ENCODE results near the gene ZBTB11.

Gene ZBTB11

GRCh38 chr3:101687142-101687931, 10.4 kb upstream of the ZBTB11 start:
- H3K9me2 ChIP-seq (ENCODE audit: low read depth, low read length), result no peaks in the 10 kb centered on the region
- H3K36me3 ChIP-seq (ENCODE audit: insufficient read depth, low read length), result peaks cover 39% of the 10 kb centered on the region
- no peaks in the 10 kb centered on the region for H3K27me3 ChIP-seq (ENCODE audit: insufficient read depth, low read length)
- H3K79me2 ChIP-seq (ENCODE audit: insufficient read depth, low read length), result peaks cover 33% of the 10 kb centered on the region
- H3K4me2 ChIP-seq (ENCODE audit: low read length), result peak overlapping the region; percentile 68
- no peak overlapping the region for H2AFZ ChIP-seq (ENCODE audit: low read length)
- peaks cover 3% of the 10 kb centered on the region; the same call in 1 of the 2 replicates for H3F3A ChIP-seq (ENCODE audit: insufficient read depth, low read length)
- peak overlapping the region; percentile 93 for H3K4me3 ChIP-seq (ENCODE audit: low read depth, low read length, poor library complexity, severe bottlenecking)
- H3K9ac ChIP-seq (ENCODE audit: low read length), result peak overlapping the region; percentile 97
- H3K27ac ChIP-seq (ENCODE audit: low read depth, low read length, poor library complexity, severe bottlenecking), result peak overlapping the region; percentile 73
- no peaks in the 10 kb centered on the region for H4K20me1 ChIP-seq (ENCODE audit: insufficient read depth, low read length)
- TF ChIP-seq EZH2 (IDR thresholded peaks at IDR 0.05; ENCODE audit: borderline replicate concordance, low read length), result no peak
- TF ChIP-seq, protein P1, sequence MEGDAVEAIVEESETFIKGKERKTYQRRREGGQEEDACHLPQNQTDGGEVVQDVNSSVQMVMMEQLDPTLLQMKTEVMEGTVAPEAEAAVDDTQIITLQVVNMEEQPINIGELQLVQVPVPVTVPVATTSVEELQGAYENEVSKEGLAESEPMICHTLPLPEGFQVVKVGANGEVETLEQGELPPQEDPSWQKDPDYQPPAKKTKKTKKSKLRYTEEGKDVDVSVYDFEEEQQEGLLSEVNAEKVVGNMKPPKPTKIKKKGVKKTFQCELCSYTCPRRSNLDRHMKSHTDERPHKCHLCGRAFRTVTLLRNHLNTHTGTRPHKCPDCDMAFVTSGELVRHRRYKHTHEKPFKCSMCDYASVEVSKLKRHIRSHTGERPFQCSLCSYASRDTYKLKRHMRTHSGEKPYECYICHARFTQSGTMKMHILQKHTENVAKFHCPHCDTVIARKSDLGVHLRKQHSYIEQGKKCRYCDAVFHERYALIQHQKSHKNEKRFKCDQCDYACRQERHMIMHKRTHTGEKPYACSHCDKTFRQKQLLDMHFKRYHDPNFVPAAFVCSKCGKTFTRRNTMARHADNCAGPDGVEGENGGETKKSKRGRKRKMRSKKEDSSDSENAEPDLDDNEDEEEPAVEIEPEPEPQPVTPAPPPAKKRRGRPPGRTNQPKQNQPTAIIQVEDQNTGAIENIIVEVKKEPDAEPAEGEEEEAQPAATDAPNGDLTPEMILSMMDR (IDR thresholded peaks at IDR 0.05; ENCODE audit: low read length), result no peak
- H3K4me1 ChIP-seq (ENCODE audit: insufficient read depth, low read length, severe bottlenecking), result peaks cover 32% of the 10 kb centered on the region
- no peaks in the 10 kb centered on the region for H3K9me3 ChIP-seq (ENCODE audit: low read length)

- H4K20me1 ChIP-seq (ENCODE audit: insufficient read depth, low read length), result no peaks in the 10 kb centered on the region
- peaks cover 33% of the 10 kb centered on the region for H3K79me2 ChIP-seq (ENCODE audit: insufficient read depth, low read length)
Observed at GRCh38 chr3:101685870-101686307, 9.0 kb upstream of the ZBTB11 start.

GRCh38 chr3:101685050-101685400, 8.1 kb upstream of the ZBTB11 start:
- Histone ChIP-seq H3K4me3 (ENCODE audit: low read depth, low read length, poor library complexity, severe bottlenecking) (peak overlapping the region; percentile 93), H3K79me2 (ENCODE audit: insufficient read depth, low read length) (peaks cover 33% of the 10 kb centered on the region), H4K20me1 (ENCODE audit: insufficient read depth, low read length) (no peaks in the 10 kb centered on the region), H3K27me3 (ENCODE audit: insufficient read depth, low read length) (no peaks in the 10 kb centered on the region), H3F3A (ENCODE audit: insufficient read depth, low read length) (peaks cover 18% of the 10 kb centered on the region; the same call in 1 of the 2 replicates), H3K9me2 (ENCODE audit: low read depth, low read length) (no peaks in the 10 kb centered on the region), H3K4me2 (ENCODE audit: low read length) (peak overlapping the region; percentile 68), H3K9me3 (ENCODE audit: low read length) (no peaks in the 10 kb centered on the region), H2AFZ (ENCODE audit: low read length) (no peak overlapping the region), H3K4me1 (ENCODE audit: insufficient read depth, low read length, severe bottlenecking) (peaks cover 32% of the 10 kb centered on the region), H3K27ac (ENCODE audit: low read depth, low read length, poor library complexity, severe bottlenecking) (peak overlapping the region; percentile 8), H3K36me3 (ENCODE audit: insufficient read depth, low read length) (peaks cover 62% of the 10 kb centered on the region), H3K9ac (ENCODE audit: low read length) (peak overlapping the region; percentile 97)
- TF ChIP-seq, protein P1 (IDR thresholded peaks at IDR 0.05; ENCODE audit: low read length), result no peak
- no peak for TF ChIP-seq EZH2 (IDR thresholded peaks at IDR 0.05; ENCODE audit: borderline replicate concordance, low read length)

More at GRCh38 chr3:101685870-101686307, 9.0 kb upstream of the ZBTB11 start:
- peaks cover 10% of the 10 kb centered on the region; the same call in 1 of the 2 replicates for H3F3A ChIP-seq (ENCODE audit: insufficient read depth, low read length)
- H3K4me2 ChIP-seq (ENCODE audit: low read length), result peak overlapping the region; percentile 68
- H3K27me3 ChIP-seq (ENCODE audit: insufficient read depth, low read length), result no peaks in the 10 kb centered on the region
- no peaks in the 10 kb centered on the region for H3K9me2 ChIP-seq (ENCODE audit: low read depth, low read length)
- H3K9me3 ChIP-seq (ENCODE audit: low read length), result no peaks in the 10 kb centered on the region
- peaks cover 32% of the 10 kb centered on the region for H3K4me1 ChIP-seq (ENCODE audit: insufficient read depth, low read length, severe bottlenecking)
- peak overlapping the region; percentile 97 for H3K9ac ChIP-seq (ENCODE audit: low read length)
- TF ChIP-seq EZH2 (IDR thresholded peaks at IDR 0.05; ENCODE audit: borderline replicate concordance, low read length), result no peak
- TF ChIP-seq, protein P1 (IDR thresholded peaks at IDR 0.05; ENCODE audit: low read length), result no peak
- peak overlapping the region; percentile 73 for H3K27ac ChIP-seq (ENCODE audit: low read depth, low read length, poor library complexity, severe bottlenecking)
- H2AFZ ChIP-seq (ENCODE audit: low read length), result no peak overlapping the region
- peaks cover 54% of the 10 kb centered on the region for H3K36me3 ChIP-seq (ENCODE audit: insufficient read depth, low read length)
- peak overlapping the region; percentile 93 for H3K4me3 ChIP-seq (ENCODE audit: low read depth, low read length, poor library complexity, severe bottlenecking)

All from OCI-LY1 (cell line).